ENCODE measurements around the gene GLI1.
"Not testable (repeated sequence)": the region's sequence is repeated elsewhere in the genome, so short reads cannot be mapped to it uniquely, and the experiment has no call there.

Gene GLI1

GRCh38 chr12:57459750-57460467 lies at the start of gene GLI1:
Gene GLI1, plus strand, starts transcription at chr12:57459785. Its CDS starts 3,907 bp downstream, at chr12:57463692.
- no peak for DNase-seq

GRCh38 chr12:57410534-57410933 lies 49.1 kb upstream of the GLI1 start:
- DNase-seq, result no peak

GRCh38 chr12:57414160-57414559 lies 45.4 kb upstream of the GLI1 start:
- DNase-seq, result not testable (repeated sequence)

- DNase-seq, result no peak
Observed at GRCh38 chr12:57415088-57415487, 44.5 kb upstream of the GLI1 start.

- DNase-seq, result no peak
Observed at GRCh38 chr12:57416039-57416996, 43.3 kb upstream of the GLI1 start.

GRCh38 chr12:57418255-57418654 lies 41.3 kb upstream of the GLI1 start:
- DNase-seq, result no peak

- no peak for DNase-seq
Observed at GRCh38 chr12:57419495-57419894, 40.1 kb upstream of the GLI1 start.

GRCh38 chr12:57420482-57420881 lies 39.1 kb upstream of the GLI1 start:
- no peak for DNase-seq

- not testable (repeated sequence) for DNase-seq
Observed at GRCh38 chr12:57426948-57427347, 32.6 kb upstream of the GLI1 start.

GRCh38 chr12:57428965-57429364 lies 30.6 kb upstream of the GLI1 start:
- no peak for DNase-seq

GRCh38 chr12:57429473-57430111 lies 30.0 kb upstream of the GLI1 start:
- DNase-seq, result no peak

GRCh38 chr12:57430112-57430930 lies 29.3 kb upstream of the GLI1 start:
- DNase-seq, result peak; percentile 80

GRCh38 chr12:57430931-57431566 lies 28.5 kb upstream of the GLI1 start, which contains the start of gene R3HDM2:
Gene R3HDM2, minus strand, starts transcription at chr12:57431043. Its CDS starts 120,615 bp downstream, at chr12:57310428.
- DNase-seq, result peak; percentile 97

GRCh38 chr12:57431654-57432188 lies 27.9 kb upstream of the GLI1 start:
- DNase-seq, result no peak

GRCh38 chr12:57433370-57433769 lies 26.2 kb upstream of the GLI1 start:
- no peak for DNase-seq

GRCh38 chr12:57434517-57435223 lies 24.9 kb upstream of the GLI1 start, which contains the start of gene INHBC:
Gene INHBC, plus strand, starts transcription at chr12:57434784. Its CDS starts 103 bp downstream, at chr12:57434887.
- no peak for DNase-seq

GRCh38 chr12:57435293-57435692 lies 24.3 kb upstream of the GLI1 start:
- DNase-seq, result no peak

GRCh38 chr12:57438400-57438799 lies 21.2 kb upstream of the GLI1 start:
- no peak for DNase-seq

- no peak for DNase-seq
Observed at GRCh38 chr12:57439762-57440266, 19.8 kb upstream of the GLI1 start.

GRCh38 chr12:57441393-57441792 lies 18.2 kb upstream of the GLI1 start:
- DNase-seq, result not testable (repeated sequence)
